Gastrocnemius medialis (tissue), 4 donors: ENCODE data around the gene FBN2.

Source experiments
- CTCF ChIP-seq, 5 experiments: fragments of 450-650 bp in 3 of 5; fragments of 200-600 bp in 2 of 5; sonication (generic) in 2 of 5; IDR thresholded peaks in 4 of 5; conservative IDR thresholded peaks in 1 of 5; 1 replicate in 4 of 5; 2 replicates in 1 of 5; pipeline ENCODE4 v1.5.1; 2016 to 2019; ENCODE audit warnings: antibody characterized with exemption in 5 of 5, mild to moderate bottlenecking in 3 of 5, moderate library complexity in 3 of 5
- POLR2A ChIP-seq, 2 donors: fragments of 450-650 bp; IDR thresholded peaks; one replicate each; pipeline ENCODE4 v1.6.1; 2017; ENCODE audit warnings: antibody characterized with exemption in 2 of 2, mild to moderate bottlenecking in 2 of 2, moderate library complexity in 2 of 2

- TF ChIP-seq CTCF (IDR thresholded peaks at IDR 0.05 in 4 of 5, conservative IDR thresholded peaks at IDR 0.05 in 1 of 5) (no peak), POLR2A (IDR thresholded peaks at IDR 0.05) (no peak)
These were observed 292.1 kb downstream of the FBN2 start for GRCh38 chr5:128245974-128246373.
